ENCODE measurements around the gene DENND1A.
A peak's percentile ranks its signal among the peaks of the same experiment; 100 is the strongest.

DENND1A gene

DNA sequence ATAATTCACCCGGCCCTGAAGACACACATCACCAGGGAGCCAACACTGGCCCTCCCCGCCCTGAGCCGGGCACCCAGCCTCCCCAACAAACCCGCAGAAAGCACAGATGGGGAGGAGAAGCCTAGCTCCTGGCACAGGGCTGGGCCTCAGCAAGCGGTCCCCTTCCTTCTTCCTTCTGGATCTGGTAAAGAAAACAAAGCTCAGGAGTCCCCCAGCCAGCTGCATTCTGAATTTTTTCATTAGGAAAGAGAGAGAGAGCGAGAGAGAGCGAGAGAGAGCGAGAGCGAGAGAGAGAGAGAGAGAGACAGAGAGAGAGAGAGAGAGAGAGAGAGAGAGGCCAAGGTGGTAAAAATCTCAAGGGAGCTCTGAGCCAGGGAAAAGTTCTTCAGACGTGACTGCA is 378.2 kb downstream of the DENND1A start:
- no peak for DNase-seq

DNA sequence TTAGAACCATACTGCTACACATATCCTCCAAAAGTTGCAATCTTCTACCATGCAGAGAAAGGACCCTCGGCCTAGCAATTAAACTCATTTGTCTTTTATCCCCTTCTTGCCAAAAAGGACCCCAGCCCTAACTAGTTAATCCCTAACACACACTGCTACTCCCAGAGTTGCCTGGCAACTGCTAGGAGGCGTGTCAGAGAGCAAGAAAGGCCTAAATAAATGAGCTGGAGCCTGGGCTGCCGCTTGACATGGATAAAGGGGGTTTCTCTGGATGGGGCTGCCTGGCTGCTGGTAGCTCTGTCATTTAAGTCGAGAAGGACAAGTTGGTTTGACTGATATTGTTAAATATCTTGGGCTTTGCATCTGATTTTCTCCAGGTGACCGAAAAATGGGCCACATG is 379.1 kb downstream of the DENND1A start:
- peak; percentile 3 for DNase-seq

DNA sequence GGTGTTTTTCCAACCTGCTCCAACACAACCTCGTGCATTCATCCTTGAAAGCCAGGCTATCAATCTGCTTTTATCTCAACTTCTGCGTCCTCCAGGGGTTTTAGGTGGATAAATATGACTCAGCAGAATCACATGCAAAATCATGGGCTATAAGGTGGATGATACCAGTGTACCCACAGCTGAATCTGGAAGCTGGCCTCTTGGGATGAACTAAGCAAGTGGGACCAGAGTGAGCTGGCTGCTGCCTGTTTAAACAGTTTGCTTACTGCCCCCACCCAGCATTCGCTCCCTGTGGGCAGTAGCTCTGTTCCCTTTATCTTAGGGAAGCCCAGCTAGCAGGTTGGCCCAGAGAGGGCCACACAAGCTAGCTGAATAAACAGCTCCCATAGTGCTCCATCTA is 379.9 kb downstream of the DENND1A start:
- DNase-seq = no peak

DNA sequence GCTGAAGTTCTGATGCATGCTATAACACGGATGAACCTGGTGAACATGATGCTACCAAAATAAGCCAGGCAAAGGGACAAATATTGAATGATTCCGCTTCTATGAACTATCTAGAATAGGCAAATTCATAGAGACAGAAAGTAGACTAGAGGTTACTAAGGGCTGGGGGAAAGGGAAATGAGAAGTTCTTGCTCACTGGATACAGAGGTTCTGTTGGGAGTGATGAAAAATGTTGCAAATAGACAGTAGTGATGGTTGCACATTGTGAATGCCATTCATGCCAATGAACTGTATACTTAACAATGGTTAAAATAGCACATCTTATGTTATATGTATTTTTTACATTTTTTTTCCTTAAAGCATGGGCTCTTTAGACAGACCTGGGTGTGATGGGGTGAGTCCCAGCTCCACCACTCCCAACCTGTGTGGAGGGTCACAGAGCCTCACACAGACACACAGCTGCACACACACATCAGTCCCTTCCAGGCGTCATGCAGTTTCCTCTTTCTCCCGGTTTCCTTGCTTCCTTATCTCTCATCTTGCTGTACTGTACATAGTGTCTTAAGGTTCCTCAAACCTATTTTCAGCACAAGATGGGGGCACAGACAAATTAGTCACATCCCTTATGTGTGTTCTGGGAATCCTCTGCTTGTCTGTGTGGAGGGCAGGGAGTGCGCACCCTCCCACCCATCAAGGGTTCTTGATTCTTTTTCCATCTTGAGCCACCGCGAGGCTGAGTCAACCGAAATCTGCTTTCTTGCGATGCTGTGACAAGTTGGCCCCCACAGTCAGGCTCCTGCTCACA is 381.0 kb downstream of the DENND1A start:
- DNase-seq = no peak

DNA sequence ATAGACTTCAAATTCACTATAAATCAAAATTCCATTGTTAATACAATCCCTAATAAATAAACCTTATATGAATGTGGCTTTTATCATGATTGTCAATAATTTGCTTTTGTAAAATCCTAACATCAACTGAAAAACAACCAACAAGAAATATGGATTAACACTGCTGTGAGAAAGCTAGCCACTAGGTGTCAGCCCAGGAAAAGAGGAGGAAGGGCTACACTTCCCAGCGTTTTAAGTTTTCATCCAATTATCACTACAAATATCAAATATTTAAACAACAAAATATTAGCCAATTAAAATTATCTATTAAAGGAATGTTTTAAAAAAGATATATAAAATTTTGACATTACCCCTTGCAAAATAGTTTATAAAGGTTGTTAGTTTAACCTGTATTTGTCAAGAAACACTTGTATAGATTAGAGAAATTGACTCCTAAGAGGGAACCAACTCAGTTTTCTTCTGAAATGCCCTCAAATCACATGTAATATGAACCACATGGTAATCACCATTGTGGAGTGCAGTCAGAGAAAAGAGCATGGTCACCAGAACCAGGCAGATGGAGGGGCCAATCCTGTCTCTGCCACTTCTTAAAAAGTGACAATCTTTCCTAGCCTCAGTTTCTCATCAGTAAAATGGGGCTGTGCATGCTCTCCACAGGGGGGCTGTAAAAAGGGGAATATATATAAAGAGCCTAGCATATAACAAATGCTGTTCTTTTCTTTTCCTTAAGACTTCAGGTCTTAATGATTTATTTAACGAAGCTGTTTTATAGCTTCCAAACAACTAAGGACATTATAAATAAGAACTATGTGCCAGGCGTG is 385.7 kb downstream of the DENND1A start:
- peak; percentile 17 for DNase-seq

DNA sequence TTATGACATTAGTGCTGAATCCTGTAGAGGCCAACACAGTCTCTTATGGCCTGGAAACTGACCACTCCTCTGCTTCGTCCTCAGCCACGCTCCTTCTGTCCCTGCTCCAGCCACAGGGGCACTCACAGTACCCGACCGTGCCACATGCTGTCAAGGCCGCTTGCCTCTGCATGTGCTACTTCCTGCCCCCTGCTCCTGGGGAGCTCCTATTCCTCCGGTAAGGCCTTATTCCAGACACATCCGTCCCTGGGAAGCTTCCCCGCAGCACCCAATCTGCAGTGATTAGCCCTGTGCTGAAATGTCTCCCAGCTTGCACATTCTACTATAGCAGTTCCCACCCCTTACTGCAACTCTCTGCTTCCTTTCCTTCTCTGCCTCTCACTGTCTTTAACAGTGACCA is 386.4 kb downstream of the DENND1A start:
- DNase-seq = no peak

DNA sequence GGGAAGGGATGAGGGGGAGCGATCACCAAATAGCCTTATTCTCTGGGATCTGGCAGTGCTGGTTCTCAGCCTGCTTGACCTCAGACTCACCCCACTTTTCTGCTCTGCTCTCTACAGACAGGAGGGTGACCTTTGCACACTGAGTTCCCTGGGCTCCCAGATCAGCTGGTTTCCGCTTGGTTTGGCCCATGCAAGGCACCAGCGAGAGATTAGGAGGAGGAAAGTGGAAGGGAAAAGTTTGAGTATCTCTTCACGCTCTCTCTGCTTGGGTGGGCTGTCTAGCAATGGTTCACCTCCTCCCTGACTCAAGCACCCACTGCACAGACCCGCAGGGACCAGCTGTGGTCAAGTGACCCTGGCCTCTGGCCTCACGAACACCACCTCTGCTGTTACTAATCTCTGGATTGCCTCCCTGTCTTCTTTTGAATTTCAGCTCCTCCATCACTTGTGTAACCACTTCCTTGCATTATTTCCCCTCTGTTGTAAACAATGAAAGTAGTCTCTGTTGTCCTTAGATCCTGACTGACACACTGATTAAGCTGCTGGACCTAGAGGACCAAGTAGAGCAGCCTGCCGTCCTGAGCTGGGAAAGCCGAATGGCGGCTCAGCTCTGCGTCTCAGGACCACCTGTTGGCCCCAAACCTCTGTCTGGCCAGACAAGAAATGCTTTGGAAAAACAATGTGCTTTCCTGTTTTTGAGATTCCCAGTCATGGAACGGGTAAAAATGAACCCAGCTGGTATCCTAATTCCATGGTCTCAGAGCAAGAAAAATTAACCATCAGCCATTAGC is 387.3 kb downstream of the DENND1A start:
- DNase-seq = no peak

DNA sequence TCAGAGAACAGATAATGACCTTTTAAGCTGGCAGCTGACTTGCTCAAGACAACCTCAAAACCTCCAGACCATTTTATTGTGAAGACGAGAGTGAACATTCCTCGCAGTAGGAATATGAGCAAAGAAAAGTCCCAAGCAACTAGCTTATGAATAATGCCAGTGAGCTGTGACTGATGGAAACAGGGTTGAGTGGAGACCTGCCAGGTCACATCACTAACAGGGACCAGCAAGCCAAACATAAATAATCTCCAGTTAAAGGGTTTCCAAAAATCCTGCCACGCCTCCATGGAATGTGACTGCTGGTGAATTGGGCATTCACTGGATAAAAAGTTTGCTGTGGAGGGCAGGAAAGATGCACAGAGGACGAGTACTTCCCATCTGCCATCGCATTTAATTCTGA is 388.5 kb downstream of the DENND1A start:
- DNase-seq = no peak

DNA sequence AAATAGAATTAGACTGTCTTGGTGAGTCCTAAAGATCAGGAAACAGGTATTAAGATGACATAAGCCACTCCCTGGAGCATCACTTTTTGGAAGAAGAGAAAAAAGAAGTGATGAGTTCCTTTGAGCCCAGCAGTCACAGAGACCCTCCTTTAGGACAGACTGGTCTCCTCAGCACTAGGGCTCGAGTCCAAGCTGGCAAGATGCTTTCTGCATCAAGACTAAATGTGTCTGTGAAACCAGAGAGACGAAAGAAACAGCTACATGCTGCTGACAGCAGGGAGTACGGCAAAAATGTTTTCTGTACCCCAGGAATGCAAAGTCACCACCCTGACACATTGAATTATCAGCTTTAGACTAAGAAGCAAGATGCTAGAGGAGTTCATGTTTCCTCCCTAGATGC is 389.5 kb downstream of the DENND1A start:
- no peak for DNase-seq

DNA sequence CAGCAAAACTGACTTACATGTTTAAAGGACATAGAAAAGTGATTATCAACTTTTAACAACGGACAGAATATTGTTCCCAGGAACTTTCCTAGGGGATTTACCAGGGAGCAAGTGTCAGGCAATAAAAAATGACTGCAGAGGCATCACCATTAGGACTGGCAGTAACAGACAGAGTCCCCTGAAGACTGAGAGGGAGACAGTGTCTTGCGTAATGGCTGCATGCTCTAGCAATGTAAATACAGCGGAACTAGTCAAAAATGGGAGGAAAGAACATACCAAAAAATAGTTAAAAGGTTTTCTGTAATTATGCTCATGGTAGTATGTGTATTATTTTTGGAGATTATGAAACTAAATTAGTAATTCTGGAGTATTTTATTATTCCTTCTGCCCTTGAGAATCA is 392.1 kb downstream of the DENND1A start:
- DNase-seq = no peak

DNA sequence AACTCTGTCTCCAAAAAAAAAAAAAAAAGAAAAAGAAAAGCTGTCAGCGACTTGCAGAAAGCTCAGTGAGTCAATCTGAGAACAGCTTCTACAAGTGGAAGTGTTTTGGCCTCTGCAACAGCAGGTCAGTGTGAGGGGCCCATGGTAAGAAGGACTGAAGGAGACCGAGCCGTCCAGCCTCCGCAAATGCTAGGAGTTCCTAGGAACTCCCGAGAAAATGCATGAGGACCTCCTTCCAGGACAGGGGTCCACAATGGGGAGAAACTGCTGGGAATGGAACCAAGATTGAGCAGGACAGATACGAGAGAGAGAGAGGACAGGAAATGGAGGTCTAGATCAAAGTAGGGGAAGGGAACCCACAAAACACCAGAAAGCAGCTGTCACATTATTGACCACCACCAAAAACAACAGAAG is 393.5 kb downstream of the DENND1A start:
- DNase-seq = no peak

DNA sequence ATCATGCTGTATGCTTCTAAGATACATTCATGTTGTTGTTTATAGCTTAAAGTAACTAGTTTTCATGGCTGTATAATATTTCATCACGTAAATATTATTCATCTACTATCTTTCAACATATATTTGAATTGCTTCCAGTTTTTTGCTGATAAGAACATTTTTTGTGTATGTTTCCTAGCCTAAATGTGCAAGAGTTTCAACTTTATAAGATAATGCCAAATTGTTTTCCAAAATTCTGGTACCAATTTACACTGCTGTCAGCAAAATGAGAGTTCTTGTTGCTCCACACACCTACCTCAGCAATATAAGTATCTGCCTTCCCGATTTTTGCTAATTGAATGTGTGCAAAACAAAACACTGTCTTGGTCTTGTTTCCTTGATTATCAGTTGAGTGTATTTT is 395.6 kb downstream of the DENND1A start:
- no peak for DNase-seq

DNA sequence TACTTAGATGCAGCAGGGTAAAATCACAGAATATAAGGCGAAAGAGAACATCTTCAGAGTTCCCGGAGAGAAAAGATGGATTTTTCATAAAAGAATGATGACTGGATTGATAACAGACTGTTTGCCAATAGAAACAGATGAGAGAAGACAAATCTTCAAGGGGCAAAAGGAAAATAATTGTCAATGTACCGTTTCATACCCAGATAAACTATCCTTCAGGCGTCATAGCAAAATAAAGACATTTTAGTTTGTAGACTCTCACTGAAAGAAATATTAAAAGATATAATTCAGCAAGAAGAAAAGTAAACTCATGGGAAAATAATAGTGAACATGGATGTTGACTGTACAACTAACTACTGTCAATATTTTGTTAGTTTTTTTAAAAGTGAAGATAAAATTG is 399.7 kb downstream of the DENND1A start:
- no peak for DNase-seq

DNA sequence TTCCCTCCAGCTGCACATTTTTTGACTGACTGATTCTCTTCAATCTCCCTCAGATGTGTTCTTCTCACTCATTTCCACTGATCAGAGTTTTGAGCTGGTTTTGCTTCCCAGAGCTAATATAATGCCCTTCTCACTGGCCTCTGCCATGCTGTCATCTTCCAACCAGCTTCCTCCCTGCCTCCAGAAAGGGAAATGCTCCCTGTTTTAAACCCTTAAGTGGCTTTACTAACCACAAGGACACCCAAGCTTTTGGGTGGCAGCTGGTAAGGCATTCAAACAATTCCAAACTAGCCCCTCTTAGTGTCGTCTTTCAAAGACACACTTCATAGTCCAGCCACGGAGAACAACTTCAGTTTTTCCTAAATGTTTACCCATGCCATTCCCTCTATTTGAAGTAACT is 401.4 kb downstream of the DENND1A start:
- no peak for DNase-seq

DNA sequence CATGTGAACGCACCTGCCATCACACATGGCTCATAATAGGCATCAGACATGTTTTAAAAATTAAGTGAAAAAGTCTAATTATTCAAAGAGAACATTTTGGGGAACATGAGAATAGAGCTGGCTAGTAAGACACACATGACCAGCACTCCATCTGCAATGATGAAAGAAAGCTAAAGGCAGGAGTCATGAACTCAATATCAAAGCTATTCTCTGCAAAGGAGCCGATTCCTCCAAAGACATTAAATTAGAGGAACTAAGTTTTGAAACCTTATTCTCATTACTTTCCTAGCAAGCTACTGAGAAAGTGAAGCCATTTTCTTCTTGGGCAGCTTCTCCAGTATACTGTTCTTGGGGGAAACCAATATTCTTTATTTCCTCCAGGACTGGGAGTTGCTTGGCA is 401.9 kb downstream of the DENND1A start:
- DNase-seq = no peak

DNA sequence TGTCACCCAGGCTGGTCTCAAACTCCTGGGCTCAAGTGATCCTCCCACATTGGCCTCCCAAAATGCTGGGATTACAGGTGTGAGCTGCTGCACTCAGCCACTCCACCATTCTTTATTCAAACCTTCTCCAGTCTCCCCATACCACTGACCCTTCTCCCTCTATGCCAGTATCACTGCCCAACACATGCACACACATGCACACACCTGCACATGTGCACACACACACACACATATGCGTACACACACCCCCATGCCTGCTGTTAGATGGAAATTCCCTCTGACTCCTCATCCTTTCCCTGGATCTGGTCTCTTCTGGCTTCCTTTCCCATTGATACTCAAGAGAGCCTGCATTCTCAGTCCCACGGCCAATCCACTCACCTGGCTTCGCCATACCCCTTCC is 404.0 kb downstream of the DENND1A start:
- no peak for DNase-seq

DNA sequence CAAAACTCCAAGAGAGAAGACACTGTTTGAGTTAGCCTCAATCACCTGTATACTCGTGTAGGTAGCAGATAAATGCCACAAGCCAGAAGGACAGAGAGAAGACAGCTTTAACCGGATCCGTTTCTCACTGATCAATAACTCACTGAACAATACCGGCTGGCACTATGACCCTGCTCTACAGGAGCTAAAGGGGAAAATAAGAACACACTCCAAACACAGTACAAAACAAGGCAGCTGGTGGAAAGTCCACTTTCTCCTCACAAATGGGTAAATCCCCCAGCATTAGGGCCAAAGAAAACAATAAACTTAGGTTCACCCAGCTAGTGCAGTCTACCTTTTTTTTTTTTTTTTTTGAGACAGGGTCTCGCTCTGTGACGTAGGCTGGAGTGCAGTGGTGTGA is 404.5 kb downstream of the DENND1A start:
- no peak for DNase-seq

DNA sequence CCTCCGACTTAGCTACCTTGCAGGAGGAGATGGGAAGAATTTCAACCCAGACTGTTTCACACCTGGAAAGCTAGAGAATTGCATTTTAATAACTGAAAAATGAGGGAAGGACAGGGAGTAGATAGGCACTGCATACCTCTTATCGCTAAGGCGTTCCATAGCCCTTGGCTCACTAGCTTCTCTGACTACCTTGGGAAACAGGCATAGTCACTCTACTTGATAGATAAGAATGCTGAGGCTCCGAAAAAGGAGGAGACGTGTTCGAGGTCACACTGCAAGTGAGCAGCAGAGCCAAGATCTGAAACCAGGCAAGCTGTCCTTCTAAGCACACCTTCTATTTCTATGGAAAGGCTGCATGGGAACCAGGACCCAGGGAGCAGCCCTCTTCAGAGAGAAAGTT is 405.1 kb downstream of the DENND1A start:
- no peak for DNase-seq

DNA sequence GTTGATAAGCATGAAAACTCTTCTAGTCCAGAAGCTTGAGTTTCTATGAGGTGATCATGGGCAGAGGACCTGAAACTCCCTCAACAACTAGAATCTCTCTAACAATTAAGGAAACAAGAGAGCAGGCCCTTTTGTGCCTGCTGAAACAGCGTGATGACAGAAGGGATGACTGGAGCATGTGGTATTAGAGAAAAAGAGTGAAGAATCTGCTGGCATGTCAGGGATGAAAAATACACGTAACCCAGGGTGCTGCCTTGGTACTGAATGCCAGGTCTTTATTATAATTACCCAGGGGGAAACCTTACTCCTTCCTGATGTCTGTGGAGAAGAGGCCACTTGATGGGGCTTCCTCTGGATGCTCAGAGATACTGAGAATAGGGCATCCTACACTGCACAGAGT is 406.1 kb downstream of the DENND1A start:
- DNase-seq = no peak

DNA sequence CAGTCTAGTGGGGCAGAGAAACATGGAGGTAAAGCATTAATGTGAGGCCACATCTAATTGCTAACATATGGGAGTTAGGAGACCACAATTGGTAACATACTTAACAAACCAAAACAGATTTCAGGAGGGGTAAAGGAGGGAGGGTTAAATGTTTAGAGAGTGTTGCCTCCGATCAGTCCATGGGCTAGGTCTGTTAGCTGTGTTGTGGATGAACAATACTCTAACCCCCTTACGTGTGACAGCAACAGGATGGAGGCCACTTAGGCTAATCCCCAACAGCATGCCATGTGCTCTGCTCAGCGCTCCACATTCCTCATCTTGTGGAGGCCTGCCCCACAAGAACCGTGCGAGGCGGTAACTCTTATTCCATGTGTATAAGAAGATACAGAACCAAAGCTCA is 406.9 kb downstream of the DENND1A start:
- DNase-seq = no peak

DNA sequence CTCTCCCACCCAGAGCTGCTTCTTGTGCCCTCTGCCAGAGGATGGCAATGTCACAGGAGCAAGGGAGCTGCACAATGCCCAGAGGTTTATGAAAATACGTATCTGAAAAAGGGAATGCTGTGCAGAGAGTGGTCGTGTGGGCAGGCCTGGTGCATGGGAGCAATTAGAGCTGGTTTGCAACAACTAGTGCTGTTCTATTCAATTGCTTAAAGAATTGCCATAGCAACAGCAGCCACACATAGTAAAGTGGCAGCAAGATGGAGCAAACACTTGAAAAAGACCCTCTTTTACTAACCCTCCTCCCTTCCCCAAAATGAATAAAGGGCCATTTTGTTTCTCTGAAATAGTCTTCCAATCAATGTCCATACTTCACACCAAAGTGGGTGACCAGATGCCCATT is 407.7 kb downstream of the DENND1A start:
- DNase-seq = no peak

DNA sequence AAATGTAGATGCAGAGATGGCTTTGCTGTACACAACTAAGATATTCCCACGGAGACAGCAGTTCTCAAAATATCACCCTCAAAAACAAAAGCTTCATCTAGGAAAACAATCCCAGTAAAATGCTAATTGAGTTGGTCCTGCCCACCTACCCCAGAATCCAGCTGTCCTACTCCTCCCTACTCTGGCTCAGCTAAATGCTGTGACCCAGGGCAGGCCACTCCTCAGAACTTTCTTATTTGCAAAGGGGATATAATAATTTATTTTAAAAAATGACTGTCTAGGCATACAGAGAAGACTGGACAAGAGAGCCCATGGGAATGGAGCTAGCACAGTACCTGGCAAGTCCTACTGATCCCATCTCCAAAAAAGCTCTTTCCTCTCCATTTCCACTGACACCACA is 411.6 kb downstream of the DENND1A start:
- DNase-seq = no peak

DNA sequence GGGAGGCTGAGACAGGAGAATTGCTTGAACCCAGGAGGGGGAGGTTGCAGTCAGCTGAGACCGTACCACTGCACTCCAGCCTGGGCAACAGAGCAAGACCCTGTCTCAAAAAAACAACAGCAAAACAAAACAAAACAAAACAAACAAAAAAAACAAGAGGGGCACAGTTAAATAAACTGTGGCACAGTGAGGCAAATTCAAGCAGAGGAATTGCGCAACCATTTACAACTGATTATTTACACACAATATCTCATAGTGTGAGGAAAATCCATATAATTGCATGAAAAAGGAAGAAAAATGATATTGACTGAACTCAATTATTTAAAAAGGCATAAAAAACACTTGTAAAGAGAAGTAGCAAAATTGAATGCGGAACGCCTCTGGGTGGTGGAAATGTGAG is 412.4 kb downstream of the DENND1A start:
- no peak for DNase-seq

DNA sequence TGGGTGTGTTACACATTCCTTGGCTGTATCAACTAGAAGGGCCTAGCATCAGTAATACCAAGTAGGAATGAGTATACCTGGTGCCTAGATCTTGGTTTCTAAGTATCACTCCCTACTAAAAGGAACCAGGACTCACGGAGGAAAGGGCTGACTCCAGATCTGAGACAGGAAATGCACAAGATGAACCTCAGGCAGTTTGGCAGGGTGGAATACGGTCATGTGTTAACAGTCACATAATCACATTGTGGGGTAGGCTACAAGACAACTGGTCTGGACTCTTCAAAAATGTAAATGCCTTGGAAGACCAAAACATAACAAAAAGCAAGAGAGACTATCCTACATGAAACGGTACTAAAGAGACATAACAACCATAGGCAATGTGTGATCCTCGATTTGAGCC is 415.2 kb downstream of the DENND1A start:
- no peak for DNase-seq

All from COR-L47 (cell line).